ENCODE measurements around the gene EFNB3. TPM values are rescaled to one million over a fixed set of nuclear protein-coding genes. Genes with fewer than 3 reads are reported as not detected.

EFNB3 gene
- total and polyA plus RNA-seq, 7 experiments from 2014 or later, result not detected

DNA sequence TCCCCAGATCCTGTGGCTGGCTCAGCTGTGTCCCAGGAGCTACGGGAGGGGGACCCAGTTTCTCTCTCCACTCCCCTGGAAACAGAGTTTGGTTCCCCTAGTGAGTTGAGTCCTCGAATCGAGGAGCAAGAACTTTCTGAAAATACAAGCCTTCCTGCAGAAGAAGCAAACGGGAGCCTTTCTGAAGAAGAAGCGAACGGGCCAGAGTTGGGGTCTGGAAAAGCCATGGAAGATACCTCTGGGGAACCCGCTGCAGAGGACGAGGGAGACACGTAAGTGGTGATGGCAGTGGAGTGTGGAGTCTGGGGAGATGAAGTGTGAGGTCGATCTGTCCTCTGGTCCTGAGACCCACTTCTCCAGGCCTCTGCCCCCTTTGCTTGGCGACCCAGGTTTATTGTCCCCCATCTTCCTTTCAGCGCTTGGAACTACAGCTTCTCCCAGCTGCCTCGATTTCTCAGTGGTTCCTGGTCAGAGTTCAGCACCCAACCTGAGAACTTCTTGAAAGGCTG, 16.1 kb upstream of the EFNB3 start:
- Histone ChIP-seq H3K9me3 (ENCODE audit: control insufficient read depth in 2 of 3, low read length in 3 of 3) (no peaks in the 10 kb centered on the region), H3K36me3 (ENCODE audit: control insufficient read depth in 2 of 3, insufficient read depth in 3 of 3, low read length in 3 of 3) (peaks cover 0 to 15% (median 0%) of the 10 kb centered on the region in 3 experiments), H3K4me1 (ENCODE audit: control insufficient read depth in 2 of 2, insufficient read depth in 2 of 2, low read length in 2 of 2) (peaks cover 27 to 28% of the 10 kb centered on the region in 2 donors), H3K27me3 (ENCODE audit: control insufficient read depth in 2 of 2, insufficient read depth in 2 of 2, low read length in 2 of 2) (no peaks in the 10 kb centered on the region), H3K4me3 (ENCODE audit: low read length) (peak overlapping the region; percentile 94), H3K27ac (ENCODE audit: low read depth, low read length) (peak overlapping the region; percentile 71)
- ATAC-seq (no peak), DNase-seq (no peak)
- Mint-ChIP-seq H3K9me3 (peaks cover 0 to 9% (median 0%) of the 10 kb centered on the region in 11 donors), H3K4me3 (peak overlapping the region; percentile 95 to 99 (median 97)), H3K36me3 (peaks cover 3 to 28% (median 14%) of the 10 kb centered on the region in 5 donors), H3K27ac (peak overlapping the region; percentile 15 to 100 (median 100)), H3K27me3 (no peaks in the 10 kb centered on the region), H3K4me1 (peaks cover 30 to 45% (median 37%) of the 10 kb centered on the region in 7 donors)
- ChIA-PET CTCF (interaction anchor here (0.6 to 3.4 kb wide), 9 partner anchors 12 to 254 kb away, joined by 3 to 25 read pairs (median 8); partner anchors contain the start of genes SAT2 and SOX15), POLR2A (interaction anchor here (0.7 to 6.5 kb wide), 12 partner anchors 15 to 285 kb away, joined by 3 to 101 read pairs (median 50); partner anchors contain the start of genes ATP1B2, FXR2, MPDU1 and POLR2A)
- intact Hi-C loops (cut with micrococcal nuclease), result loop anchor here (1.0 to 10.0 kb wide), 24 partner anchors 28 to 1037 kb away; partner anchors contain the start of genes CTC1 (in 2 of the 2), NAA38 (in 2 of the 2), PFAS (in 2 of the 2) and SAT2 (in 2 of the 2)

DNA sequence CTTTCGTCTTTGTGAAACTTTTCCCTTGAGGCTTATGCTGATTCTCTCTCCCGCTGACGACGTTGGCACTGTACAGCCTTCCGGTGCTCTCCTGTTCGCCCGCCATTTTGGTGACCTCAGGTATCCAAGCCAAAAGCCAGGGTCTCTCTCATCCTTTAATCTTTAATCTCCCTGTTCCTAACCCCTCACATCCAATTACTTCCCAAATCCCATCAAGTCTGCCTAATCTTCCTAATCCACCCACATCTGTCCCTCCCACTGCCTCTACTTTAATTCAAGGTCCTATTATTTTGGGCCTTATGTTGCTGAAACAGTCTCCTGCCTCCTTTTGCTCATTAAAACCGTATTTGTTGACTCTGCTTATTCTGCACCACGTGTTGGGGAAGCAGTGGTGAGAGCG, 9.4 kb upstream of the EFNB3 start:
- H3K4me3 Mint-ChIP-seq, result no peak overlapping the region
- POLR2A ChIA-PET, result no interaction called here

DNA sequence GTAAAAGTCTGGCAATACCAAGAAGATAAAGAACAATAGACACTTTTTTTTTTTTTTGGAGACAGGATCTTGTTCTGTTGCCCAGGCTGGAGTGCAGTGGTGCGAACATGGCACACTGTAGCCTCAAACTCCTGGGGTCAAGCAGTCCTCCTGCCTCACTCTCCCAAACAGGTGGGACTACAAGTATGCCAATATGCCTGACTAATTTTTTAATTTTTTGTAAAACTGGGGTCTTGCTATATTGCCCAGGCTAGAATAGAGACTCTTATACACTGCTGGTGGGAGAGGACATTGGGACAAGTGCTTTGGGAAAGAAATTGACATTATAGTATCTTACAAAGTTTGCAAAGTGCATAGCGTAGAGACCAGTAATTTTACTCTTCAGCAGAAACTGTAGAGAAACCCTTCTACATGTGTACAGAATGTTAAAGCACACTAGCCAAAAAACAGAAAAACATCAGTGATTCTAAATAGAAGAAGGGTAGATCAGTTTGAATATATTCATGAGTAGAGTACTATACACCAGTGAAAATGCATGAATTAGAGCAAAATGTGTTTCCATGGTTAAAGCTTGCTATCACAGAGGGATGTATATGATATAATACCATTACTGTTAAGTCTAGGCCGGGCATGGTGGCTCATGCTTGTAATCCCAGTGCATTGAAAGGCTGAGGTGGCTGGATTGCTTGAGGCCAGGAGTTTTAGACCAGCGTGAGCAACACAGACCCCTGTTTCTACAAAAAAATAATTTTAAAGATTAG, 7.0 kb upstream of the EFNB3 start:
- DNase-seq, result no peak
- peaks cover 0 to 4% (median 0%) of the 10 kb centered on the region in 11 donors for H3K9me3 Mint-ChIP-seq
- ATAC-seq, result no peak
- H3K27ac Mint-ChIP-seq, result no peak overlapping the region
- CTCF ChIA-PET, result no interaction called here
- no peak overlapping the region for H3K4me3 Mint-ChIP-seq
- POLR2A ChIA-PET, result no interaction called here
- peaks cover 0 to 22% (median 3%) of the 10 kb centered on the region in 5 donors for H3K27me3 Mint-ChIP-seq
- intact Hi-C loops (cut with micrococcal nuclease), result no loop called here
- Histone ChIP-seq H3K9me3 (ENCODE audit: control insufficient read depth in 2 of 3, low read length in 3 of 3) (no peaks in the 10 kb centered on the region), H3K4me1 (ENCODE audit: control insufficient read depth in 2 of 2, insufficient read depth in 2 of 2, low read length in 2 of 2) (no peaks in the 10 kb centered on the region), H3K36me3 (ENCODE audit: control insufficient read depth in 2 of 3, insufficient read depth in 3 of 3, low read length in 3 of 3) (peaks cover 0 to 38% (median 0%) of the 10 kb centered on the region in 3 experiments), H3K27me3 (ENCODE audit: control insufficient read depth in 2 of 2, insufficient read depth in 2 of 2, low read length in 2 of 2) (peaks cover 0 to 3% of the 10 kb centered on the region in 2 donors), H3K27ac (ENCODE audit: low read depth, low read length) (no peak overlapping the region), H3K4me3 (ENCODE audit: low read length) (no peak overlapping the region)
- H3K4me1 Mint-ChIP-seq, result peaks cover 0 to 5% (median 0%) of the 10 kb centered on the region in 7 donors
- H3K36me3 Mint-ChIP-seq, result peaks cover 17 to 55% (median 40%) of the 10 kb centered on the region in 5 donors

More for the DNA sequence above, 9.4 kb upstream of the EFNB3 start:
- peaks cover 0 to 2% (median 0%) of the 10 kb centered on the region in 5 donors for H3K27me3 Mint-ChIP-seq
- CTCF ChIA-PET, result no interaction called here
- no peaks in the 10 kb centered on the region for H3K9me3 ChIP-seq (ENCODE audit: control insufficient read depth in 2 of 3, low read length in 3 of 3)
- ATAC-seq, result no peak
- H3K27ac Mint-ChIP-seq, result no peak overlapping the region
- no peaks in the 10 kb centered on the region for H3K27me3 ChIP-seq (ENCODE audit: control insufficient read depth in 2 of 2, insufficient read depth in 2 of 2, low read length in 2 of 2)
- peaks cover 0 to 17% (median 0%) of the 10 kb centered on the region in 3 experiments for H3K36me3 ChIP-seq (ENCODE audit: control insufficient read depth in 2 of 3, insufficient read depth in 3 of 3, low read length in 3 of 3)
- no peak overlapping the region for H3K4me3 ChIP-seq (ENCODE audit: low read length)
- no peaks in the 10 kb centered on the region for H3K4me1 ChIP-seq (ENCODE audit: control insufficient read depth in 2 of 2, insufficient read depth in 2 of 2, low read length in 2 of 2)
- H3K36me3 Mint-ChIP-seq, result peaks cover 8 to 39% (median 36%) of the 10 kb centered on the region in 5 donors
- H3K27ac ChIP-seq (ENCODE audit: low read depth, low read length), result no peak overlapping the region
- no peak for DNase-seq
- H3K9me3 Mint-ChIP-seq, result peaks cover 0 to 4% (median 0%) of the 10 kb centered on the region in 11 donors
- peaks cover 0 to 6% (median 0%) of the 10 kb centered on the region in 7 donors for H3K4me1 Mint-ChIP-seq
- intact Hi-C loops (cut with micrococcal nuclease), result no loop called here

DNA sequence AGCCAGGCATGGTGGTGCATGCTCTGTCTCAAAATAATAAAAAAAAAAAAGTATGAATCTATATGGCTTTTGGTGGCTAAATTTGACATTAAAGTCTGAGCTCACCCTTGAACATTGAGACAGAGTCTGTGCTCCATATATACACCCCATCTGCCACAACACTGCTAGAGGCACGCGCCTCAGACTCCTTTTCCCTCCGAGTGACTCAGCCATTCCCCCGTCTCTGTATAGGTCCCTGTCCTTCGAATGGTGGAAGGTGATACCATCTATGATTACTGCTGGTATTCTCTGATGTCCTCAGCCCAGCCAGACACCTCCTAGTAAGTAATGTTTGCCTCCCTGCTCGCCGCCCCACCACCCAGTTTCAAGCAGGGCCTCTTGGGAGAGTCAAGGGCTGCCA, 4.5 kb upstream of the EFNB3 start:
- Histone ChIP-seq H3K27me3 (ENCODE audit: control insufficient read depth in 2 of 2, insufficient read depth in 2 of 2, low read length in 2 of 2) (peaks cover 0 to 13% of the 10 kb centered on the region in 2 donors), H3K9me3 (ENCODE audit: control insufficient read depth in 2 of 3, low read length in 3 of 3) (no peaks in the 10 kb centered on the region), H3K4me1 (ENCODE audit: control insufficient read depth in 2 of 2, insufficient read depth in 2 of 2, low read length in 2 of 2) (peaks cover 0 to 7% of the 10 kb centered on the region in 2 donors), H3K27ac (ENCODE audit: low read depth, low read length) (no peak overlapping the region), H3K36me3 (ENCODE audit: control insufficient read depth in 2 of 3, insufficient read depth in 3 of 3, low read length in 3 of 3) (peaks cover 0 to 31% (median 0%) of the 10 kb centered on the region in 3 experiments), H3K4me3 (ENCODE audit: low read length) (no peak overlapping the region)
- CTCF ChIA-PET, result interaction anchor here (1.1 kb wide), 1 partner anchor 13 kb away, joined by 5 read pairs; the partner anchor contains the start of gene TP53
- peaks cover 14 to 51% (median 30%) of the 10 kb centered on the region in 5 donors for H3K36me3 Mint-ChIP-seq
- peaks cover 10 to 40% (median 19%) of the 10 kb centered on the region in 5 donors for H3K27me3 Mint-ChIP-seq
- no peak overlapping the region for H3K27ac Mint-ChIP-seq
- peaks cover 0 to 4% (median 0%) of the 10 kb centered on the region in 11 donors for H3K9me3 Mint-ChIP-seq
- no peak for ATAC-seq
- DNase-seq, result no peak
- no peak overlapping the region for H3K4me3 Mint-ChIP-seq
- POLR2A ChIA-PET, result no interaction called here
- H3K4me1 Mint-ChIP-seq, result peaks cover 0 to 17% (median 13%) of the 10 kb centered on the region in 7 donors
- intact Hi-C loops (cut with micrococcal nuclease), result no loop called here

DNA sequence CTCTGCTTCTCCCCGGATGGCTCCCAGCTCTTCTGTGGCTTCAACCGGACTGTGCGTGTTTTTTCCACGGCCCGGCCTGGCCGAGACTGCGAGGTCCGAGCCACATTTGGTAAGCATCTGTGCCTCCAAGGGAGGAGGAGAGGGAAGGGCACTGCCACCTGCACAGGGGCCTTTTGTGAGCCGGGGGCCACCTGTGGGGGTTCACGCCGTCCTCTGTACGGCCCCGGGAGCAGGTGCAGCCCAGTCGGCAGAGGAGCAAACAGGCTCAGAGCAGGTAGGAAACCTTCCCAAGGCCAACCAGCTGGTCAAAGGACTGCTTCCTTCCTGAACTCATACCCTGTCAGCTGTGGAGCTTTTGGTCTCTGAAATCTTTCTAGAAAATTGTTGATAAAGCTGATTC, 3.3 kb upstream of the EFNB3 start:
- Histone ChIP-seq H3K4me3 (ENCODE audit: low read length) (no peak overlapping the region), H3K9me3 (ENCODE audit: control insufficient read depth in 2 of 3, low read length in 3 of 3) (no peaks in the 10 kb centered on the region), H3K36me3 (ENCODE audit: control insufficient read depth in 2 of 3, insufficient read depth in 3 of 3, low read length in 3 of 3) (peaks cover 0 to 25% (median 0%) of the 10 kb centered on the region in 3 experiments), H3K27me3 (ENCODE audit: control insufficient read depth in 2 of 2, insufficient read depth in 2 of 2, low read length in 2 of 2) (peaks cover 0 to 21% of the 10 kb centered on the region in 2 donors), H3K4me1 (ENCODE audit: control insufficient read depth in 2 of 2, insufficient read depth in 2 of 2, low read length in 2 of 2) (peaks cover 0 to 7% of the 10 kb centered on the region in 2 donors), H3K27ac (ENCODE audit: low read depth, low read length) (no peak overlapping the region)
- H3K27ac Mint-ChIP-seq, result no peak overlapping the region
- H3K9me3 Mint-ChIP-seq, result no peaks in the 10 kb centered on the region
- ChIA-PET CTCF (interaction anchor here (0.9 kb wide), 1 partner anchor 14 kb away, joined by 4 read pairs; the partner anchor contains the start of gene TP53), POLR2A (no interaction called here)
- DNase-seq, result no peak
- H3K4me1 Mint-ChIP-seq, result peaks cover 0 to 21% (median 17%) of the 10 kb centered on the region in 7 donors
- peaks cover 7 to 41% (median 20%) of the 10 kb centered on the region in 5 donors for H3K36me3 Mint-ChIP-seq
- no peak overlapping the region for H3K4me3 Mint-ChIP-seq
- peaks cover 22 to 52% (median 31%) of the 10 kb centered on the region in 5 donors for H3K27me3 Mint-ChIP-seq
- intact Hi-C loops (cut with micrococcal nuclease), result no loop called here
- no peak for ATAC-seq

DNA sequence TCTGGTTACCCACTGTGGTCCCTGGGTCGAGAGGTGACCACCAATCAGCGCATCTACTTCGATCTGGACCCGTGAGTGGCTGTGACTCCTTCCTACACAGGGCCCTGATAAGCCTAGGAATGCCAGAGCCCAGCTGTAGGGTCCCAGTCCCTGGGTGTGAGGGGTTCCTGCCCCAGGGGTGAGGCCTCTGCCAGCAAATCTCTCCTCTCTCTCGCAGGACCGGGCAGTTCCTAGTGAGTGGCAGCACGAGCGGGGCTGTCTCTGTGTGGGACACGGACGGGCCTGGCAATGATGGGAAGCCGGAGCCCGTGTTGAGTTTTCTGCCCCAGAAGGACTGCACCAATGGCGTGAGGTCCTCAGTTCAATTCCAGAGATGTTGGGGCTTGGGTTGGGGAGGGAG, 2.2 kb upstream of the EFNB3 start:
- POLR2A ChIA-PET, result interaction anchor here (0.6 to 0.7 kb wide), 2 partner anchors 397 to 554 kb away, joined by 3 read pairs; no protein-coding TSS in a partner anchor
- H3K36me3 ChIP-seq (ENCODE audit: control insufficient read depth in 2 of 3, insufficient read depth in 3 of 3, low read length in 3 of 3), result peaks cover 0 to 25% (median 0%) of the 10 kb centered on the region in 3 experiments
- peaks cover 0 to 7% of the 10 kb centered on the region in 2 donors for H3K4me1 ChIP-seq (ENCODE audit: control insufficient read depth in 2 of 2, insufficient read depth in 2 of 2, low read length in 2 of 2)
- peaks cover 5 to 39% (median 17%) of the 10 kb centered on the region in 5 donors for H3K36me3 Mint-ChIP-seq
- H3K9me3 Mint-ChIP-seq, result no peaks in the 10 kb centered on the region
- ATAC-seq (no peak), DNase-seq (no peak)
- intact Hi-C loops (cut with micrococcal nuclease), result no loop called here
- H3K9me3 ChIP-seq (ENCODE audit: control insufficient read depth in 2 of 3, low read length in 3 of 3), result no peaks in the 10 kb centered on the region
- H3K27me3 ChIP-seq (ENCODE audit: control insufficient read depth in 2 of 2, insufficient read depth in 2 of 2, low read length in 2 of 2), result peaks cover 0 to 21% of the 10 kb centered on the region in 2 donors
- no peak overlapping the region for H3K27ac Mint-ChIP-seq
- CTCF ChIA-PET, result interaction anchor here (0.7 kb wide), 1 partner anchor 1101 kb away, joined by 3 read pairs; no protein-coding TSS in a partner anchor
- H3K27me3 Mint-ChIP-seq, result peaks cover 32 to 63% (median 41%) of the 10 kb centered on the region in 5 donors
- H3K27ac ChIP-seq (ENCODE audit: low read depth, low read length), result no peak overlapping the region
- H3K4me3 Mint-ChIP-seq, result no peak overlapping the region
- no peak overlapping the region for H3K4me3 ChIP-seq (ENCODE audit: low read length)
- peaks cover 0 to 22% (median 17%) of the 10 kb centered on the region in 7 donors for H3K4me1 Mint-ChIP-seq

Measured in naive thymus-derived CD4-positive, alpha-beta T cell (primary cell).